Osteoblast (primary cell): Measurements from ENCODE around the gene SHISA6. TPM values are rescaled to one million over a fixed set of nuclear protein-coding genes. Genes with fewer than 3 reads are reported as not detected.
A peak's percentile ranks its signal among the peaks of the same experiment; 100 is the strongest.

ENCODE experiments used
- DNase-seq: peaks from one replicate; pipeline ENCODE4 v3.0.0; 2011; ENCODE audit warnings: low spot score, mixed read lengths; ENCODE audit not compliant: insufficient read length; ENCODE audit errors: missing footprints
- H2AFZ ChIP-seq: 2 replicates; pipeline ENCODE4 v1.6.0; 2011; ENCODE audit warnings: mild to moderate bottlenecking, low read length
- H3K27ac ChIP-seq: 2 replicates; pipeline ENCODE4 v1.5.1; 2011; ENCODE audit warnings: mild to moderate bottlenecking, low read depth, low read length, moderate library complexity
- H3K27me3 ChIP-seq: 2 replicates; pipeline ENCODE4 v1.6.0; 2012; ENCODE audit warnings: mild to moderate bottlenecking, control low read depth, inconsistent platforms, low read length, moderate library complexity; ENCODE audit not compliant: insufficient read depth
- H3K36me3 ChIP-seq: 2 replicates; pipeline ENCODE4 v1.5.1; 2011; ENCODE audit warnings: mild to moderate bottlenecking, low read length, control low read depth, moderate library complexity; ENCODE audit not compliant: insufficient read depth
- H3K4me1 ChIP-seq: 2 replicates; pipeline ENCODE4 v1.5.1; 2011; ENCODE audit warnings: mild to moderate bottlenecking, low read length, control low read depth, moderate library complexity; ENCODE audit not compliant: insufficient read depth
- H3K4me2 ChIP-seq: 2 replicates; pipeline ENCODE4 v1.6.0; 2011; ENCODE audit warnings: mild to moderate bottlenecking, low read length; ENCODE audit not compliant: insufficient read depth
- H3K4me3 ChIP-seq: fragments of 200-600 bp; sonication (generic); 3 replicates; pipeline ENCODE4 v1.5.1; 2012; ENCODE audit warnings: mild to moderate bottlenecking, low read length, inconsistent platforms; ENCODE audit not compliant: insufficient read depth
- H3K79me2 ChIP-seq: 2 replicates; pipeline ENCODE4 v1.6.0; 2012; ENCODE audit warnings: mild to moderate bottlenecking, low read length, control low read depth, inconsistent platforms; ENCODE audit not compliant: insufficient read depth
- H3K9me3 ChIP-seq: 2 replicates; pipeline ENCODE4 v1.5.1; 2011; ENCODE audit warnings: low read depth, low read length, control low read depth
- H4K20me1 ChIP-seq: 2 replicates; pipeline ENCODE4 v1.6.0; 2012; ENCODE audit warnings: mild to moderate bottlenecking, low read length, control low read depth; ENCODE audit not compliant: insufficient read depth
- CTCF ChIP-seq: IDR thresholded peaks from 2 replicates; pipeline ENCODE4 v1.5.1; 2011; ENCODE audit warnings: mild to moderate bottlenecking, low read depth, low read length, moderate library complexity; ENCODE audit errors: extremely low read depth
- total RNA-seq: library from RNA; depleted of rRNA; stranded (reverse); fragments of >200 nt; gene quantifications from 2 replicates; pipeline ENCODE4 v1.2.3, GENCODE V29; 2012

Gene SHISA6
- total RNA-seq, 1 donor: not detected

GRCh38 chr17:11384131-11384530, 143.1 kb downstream of the SHISA6 start:
- H3K27me3 ChIP-seq: no peaks in the 10 kb centered on the region
- H4K20me1 ChIP-seq: no peaks in the 10 kb centered on the region
- DNase-seq: no peak
- H3K36me3 ChIP-seq: no peaks in the 10 kb centered on the region
- no peak for TF ChIP-seq CTCF
- no peaks in the 10 kb centered on the region for H3K4me1 ChIP-seq
- no peak overlapping the region for H3K4me2 ChIP-seq
- H3K79me2 ChIP-seq: no peaks in the 10 kb centered on the region
- no peak overlapping the region for H3K4me3 ChIP-seq
- no peak overlapping the region for H3K27ac ChIP-seq
- H2AFZ ChIP-seq: no peak overlapping the region
- peaks cover 8% of the 10 kb centered on the region for H3K9me3 ChIP-seq

- no peaks in the 10 kb centered on the region for H3K79me2 ChIP-seq
- peaks cover 8% of the 10 kb centered on the region for H3K9me3 ChIP-seq
- H4K20me1 ChIP-seq: no peaks in the 10 kb centered on the region
- H3K27ac ChIP-seq: no peak overlapping the region
- H3K4me1 ChIP-seq: no peaks in the 10 kb centered on the region
- peak; percentile 23 for DNase-seq
- H3K4me3 ChIP-seq: no peak overlapping the region
- H2AFZ ChIP-seq: no peak overlapping the region
- H3K36me3 ChIP-seq: no peaks in the 10 kb centered on the region
- H3K27me3 ChIP-seq: no peaks in the 10 kb centered on the region
- no peak overlapping the region for H3K4me2 ChIP-seq
- no peak for TF ChIP-seq CTCF
Observed at GRCh38 chr17:11387610-11388009, 146.6 kb downstream of the SHISA6 start.

GRCh38 chr17:11388054-11388453, 147.0 kb downstream of the SHISA6 start:
- Histone ChIP-seq H3K79me2 (no peaks in the 10 kb centered on the region), H3K27me3 (no peaks in the 10 kb centered on the region), H3K4me3 (no peak overlapping the region), H3K4me2 (no peak overlapping the region), H4K20me1 (no peaks in the 10 kb centered on the region), H3K4me1 (no peaks in the 10 kb centered on the region), H2AFZ (no peak overlapping the region), H3K27ac (no peak overlapping the region), H3K36me3 (no peaks in the 10 kb centered on the region), H3K9me3 (peaks cover 8% of the 10 kb centered on the region)
- DNase-seq: no peak
- no peak for TF ChIP-seq CTCF

GRCh38 chr17:11389583-11389982, 148.6 kb downstream of the SHISA6 start:
- no peaks in the 10 kb centered on the region for H3K79me2 ChIP-seq
- no peak for DNase-seq
- H2AFZ ChIP-seq: no peak overlapping the region
- no peak overlapping the region for H3K4me3 ChIP-seq
- no peak overlapping the region for H3K27ac ChIP-seq
- peaks cover 8% of the 10 kb centered on the region for H3K9me3 ChIP-seq
- no peaks in the 10 kb centered on the region for H3K4me1 ChIP-seq
- no peak overlapping the region for H3K4me2 ChIP-seq
- no peak for TF ChIP-seq CTCF
- no peaks in the 10 kb centered on the region for H3K27me3 ChIP-seq
- no peaks in the 10 kb centered on the region for H4K20me1 ChIP-seq
- H3K36me3 ChIP-seq: no peaks in the 10 kb centered on the region
